DND-41 (cell line): ENCODE results near the gene KAZN.

Experiments
- ATAC-seq: fragments of 200-7000 bp; cut with Tn5 transposase; 3 replicates; pipeline ENCODE4 v1.9.1; 2021; ENCODE audit warnings: low read depth; ENCODE audit not compliant: insufficient read depth
- DNase-seq: peaks from one replicate; pipeline ENCODE4 v3.0.0-alpha.2; 2020
- H2AFZ ChIP-seq: 2 replicates; pipeline ENCODE4 v1.6.0; 2012; ENCODE audit warnings: low read depth, low read length
- H3K27ac ChIP-seq: 2 replicates; pipeline ENCODE4 v1.5.1; 2012; ENCODE audit warnings: low read length, inconsistent platforms
- H3K27me3 ChIP-seq: fragments of 200-600 bp; sonication (generic); 2 replicates; pipeline ENCODE4 v1.6.0; 2012; ENCODE audit warnings: low read length, mild to moderate bottlenecking, inconsistent platforms; ENCODE audit not compliant: insufficient read depth, poor library complexity
- H3K36me3 ChIP-seq: 2 replicates; pipeline ENCODE4 v1.5.1; 2012; ENCODE audit warnings: low read length, inconsistent platforms; ENCODE audit not compliant: insufficient read depth
- H3K4me1 ChIP-seq: 2 replicates; pipeline ENCODE4 v1.5.1; 2012; ENCODE audit warnings: mild to moderate bottlenecking, low read length; ENCODE audit not compliant: insufficient read depth
- H3K4me2 ChIP-seq: 2 replicates; pipeline ENCODE4 v1.6.0; 2012; ENCODE audit warnings: mild to moderate bottlenecking, moderate library complexity, low read length, inconsistent platforms; ENCODE audit not compliant: insufficient read depth
- H3K4me3 ChIP-seq, 2 experiments: fragments of 200-600 bp in 1 of 2; shearing (Covaris generic) in 1 of 2; 2 replicates each; pipeline ENCODE4 v1.5.1; 2012 to 2016; ENCODE audit warnings: inconsistent platforms in 2 of 2, low read length in 2 of 2, mild to moderate bottlenecking in 2 of 2, low read depth in 1 of 2, moderate library complexity in 1 of 2
- H3K79me2 ChIP-seq: 2 replicates; pipeline ENCODE4 v1.6.0; 2012; ENCODE audit warnings: low read length, inconsistent platforms; ENCODE audit not compliant: insufficient read depth
- H3K9ac ChIP-seq: 2 replicates; pipeline ENCODE4 v1.6.0; 2012; ENCODE audit warnings: low read depth, mild to moderate bottlenecking, inconsistent platforms, low read length, moderate library complexity
- H3K9me3 ChIP-seq: 2 replicates; pipeline ENCODE4 v1.5.1; 2012; ENCODE audit warnings: low read length, moderate library complexity, mild to moderate bottlenecking, inconsistent platforms; ENCODE audit not compliant: insufficient read depth, severe bottlenecking
- H4K20me1 ChIP-seq: 2 replicates; pipeline ENCODE4 v1.6.0; 2012; ENCODE audit warnings: low read length; ENCODE audit not compliant: insufficient read depth
- CTCF ChIP-seq: IDR thresholded peaks from 2 replicates; pipeline ENCODE4 v1.5.1; 2012; ENCODE audit warnings: borderline replicate concordance, low read length, moderate library complexity, mild to moderate bottlenecking; ENCODE audit not compliant: poor library complexity, severe bottlenecking; ENCODE audit errors: extremely low read depth
- EZH2 ChIP-seq: IDR thresholded peaks from 3 replicates; pipeline ENCODE4 v1.6.1; 2012; ENCODE audit warnings: borderline replicate concordance, low read depth, mild to moderate bottlenecking, moderate library complexity, low read length, inconsistent platforms; ENCODE audit not compliant: severe bottlenecking

KAZN gene

GRCh38 chr1:15055736-15056415 lies 457.4 kb downstream of the KAZN start:
- Histone ChIP-seq H3K9ac (no peak overlapping the region), H3K4me1 (no peaks in the 10 kb centered on the region), H3K36me3 (peaks cover 53% of the 10 kb centered on the region), H2AFZ (no peak overlapping the region), H4K20me1 (peaks cover 9% of the 10 kb centered on the region; the same call in 1 of the 2 replicates), H3K4me3 (no peak overlapping the region), H3K9me3 (no peaks in the 10 kb centered on the region), H3K4me2 (no peak overlapping the region), H3K79me2 (no peaks in the 10 kb centered on the region), H3K27me3 (no peaks in the 10 kb centered on the region), H3K27ac (no peak overlapping the region)
- DNase-seq = no peak
- ATAC-seq = no peak
- TF ChIP-seq CTCF = no peak
- TF ChIP-seq EZH2 = no peak

- H3K9ac ChIP-seq = no peak overlapping the region
- no peak overlapping the region for H3K27ac ChIP-seq
- H3K4me3 ChIP-seq = no peak overlapping the region
- no peaks in the 10 kb centered on the region for H3K27me3 ChIP-seq
- H3K9me3 ChIP-seq = no peaks in the 10 kb centered on the region
- DNase-seq = no peak
- H3K4me1 ChIP-seq = no peaks in the 10 kb centered on the region
- H4K20me1 ChIP-seq = peaks cover 9% of the 10 kb centered on the region; the same call in 1 of the 2 replicates
- TF ChIP-seq CTCF (no peak), EZH2 (no peak)
- no peak overlapping the region for H3K4me2 ChIP-seq
- no peak for ATAC-seq
- peaks cover 55% of the 10 kb centered on the region for H3K36me3 ChIP-seq
- H2AFZ ChIP-seq = no peak overlapping the region
- no peaks in the 10 kb centered on the region for H3K79me2 ChIP-seq
Measured at GRCh38 chr1:15056515-15057285, 458.2 kb downstream of the KAZN start.

- Histone ChIP-seq H3K27me3 (no peaks in the 10 kb centered on the region), H3K9ac (no peak overlapping the region), H3K4me1 (no peaks in the 10 kb centered on the region), H3K4me2 (no peak overlapping the region), H2AFZ (no peak overlapping the region), H3K79me2 (no peaks in the 10 kb centered on the region), H3K4me3 (no peak overlapping the region), H4K20me1 (peaks cover 9% of the 10 kb centered on the region; the same call in 1 of the 2 replicates), H3K9me3 (peaks cover 5% of the 10 kb centered on the region), H3K36me3 (peaks cover 66% of the 10 kb centered on the region), H3K27ac (no peak overlapping the region)
- ATAC-seq (no peak), DNase-seq (no peak)
- TF ChIP-seq CTCF (no peak), EZH2 (no peak)
Measured at GRCh38 chr1:15057834-15058233, 459.3 kb downstream of the KAZN start.
